GM18526 (cell line): Measurements from ENCODE around the gene GALNT8.

Experiments used
- POLR2A ChIP-seq: IDR thresholded peaks from 3 replicates; pipeline ENCODE4 v1.6.1; 2011; ENCODE audit not compliant: insufficient read length; ENCODE audit errors: extremely low read depth

The GALNT8 gene

GRCh38 chr12:4719821-4720636 is at the start of gene GALNT8:
TSS of gene GALNT8 (plus strand) at chr12:4720400. CDS start at chr12:4720678, 278 bp downstream.
- TF ChIP-seq POLR2A: no peak

DNA sequence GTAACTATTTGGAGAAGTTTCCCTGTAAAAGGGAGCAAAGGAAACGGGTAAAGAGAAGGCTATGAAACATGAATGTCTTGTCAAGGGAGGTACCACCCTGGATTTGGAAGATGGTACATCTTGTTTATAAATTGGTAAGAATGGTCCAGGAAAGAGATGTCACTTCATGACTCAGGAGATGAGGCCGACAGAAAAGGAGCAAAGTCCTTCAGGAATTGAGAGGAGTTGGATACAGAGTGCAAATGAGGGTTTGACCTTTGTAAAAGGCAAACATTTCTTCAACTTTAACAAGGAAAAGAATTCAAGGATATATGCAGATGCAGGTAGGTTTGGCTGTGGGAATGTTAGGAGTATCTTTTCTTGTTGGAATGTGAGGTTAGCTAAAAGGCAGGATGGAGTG is 40.5 kb upstream of the GALNT8 start:
- no peak for TF ChIP-seq POLR2A

GRCh38 chr12:4681732-4682131 is 38.5 kb upstream of the GALNT8 start:
- no peak for TF ChIP-seq POLR2A

GRCh38 chr12:4685317-4685716 is 34.9 kb upstream of the GALNT8 start:
- TF ChIP-seq POLR2A: no peak

DNA sequence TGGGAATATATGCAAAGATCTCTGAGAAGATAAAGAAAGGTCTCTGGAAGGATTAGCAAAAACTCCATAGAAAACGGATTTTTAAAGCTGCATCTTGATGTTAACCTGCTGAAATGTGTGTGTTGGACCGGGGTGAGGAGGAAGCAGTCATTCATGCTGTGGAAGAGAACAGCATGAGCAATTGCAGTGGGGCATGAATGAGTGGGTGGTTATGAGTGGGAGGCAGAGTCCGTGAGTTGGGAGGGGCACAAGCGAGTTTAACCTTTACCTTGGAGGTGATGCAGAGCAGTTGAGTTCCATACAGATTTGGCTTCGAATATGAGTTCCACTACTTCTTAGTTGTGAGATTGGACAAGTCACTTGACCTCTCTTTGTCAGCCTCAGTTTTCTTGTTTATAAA is 29.4 kb upstream of the GALNT8 start:
- TF ChIP-seq POLR2A: no peak

DNA sequence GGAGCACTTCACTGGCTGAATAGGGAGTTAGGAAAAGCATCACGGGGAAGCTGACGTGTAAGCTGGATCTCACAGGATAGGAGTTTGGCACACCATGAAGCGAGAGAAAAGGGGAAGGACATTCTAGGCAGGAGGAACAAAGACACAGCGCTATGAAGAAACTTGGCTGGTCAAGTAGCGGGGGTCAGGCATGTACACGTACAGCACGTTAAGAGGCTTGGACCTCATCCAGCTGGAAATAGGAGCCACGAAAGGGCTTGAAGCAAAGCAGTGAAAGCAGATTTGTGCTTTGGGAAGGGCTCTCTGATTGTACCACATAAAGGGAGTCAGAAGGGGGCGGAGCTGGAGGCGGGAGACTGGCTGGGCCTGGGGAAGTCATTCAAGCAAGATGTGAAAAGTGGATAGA is 19.6 kb upstream of the GALNT8 start:
- no peak for TF ChIP-seq POLR2A

DNA sequence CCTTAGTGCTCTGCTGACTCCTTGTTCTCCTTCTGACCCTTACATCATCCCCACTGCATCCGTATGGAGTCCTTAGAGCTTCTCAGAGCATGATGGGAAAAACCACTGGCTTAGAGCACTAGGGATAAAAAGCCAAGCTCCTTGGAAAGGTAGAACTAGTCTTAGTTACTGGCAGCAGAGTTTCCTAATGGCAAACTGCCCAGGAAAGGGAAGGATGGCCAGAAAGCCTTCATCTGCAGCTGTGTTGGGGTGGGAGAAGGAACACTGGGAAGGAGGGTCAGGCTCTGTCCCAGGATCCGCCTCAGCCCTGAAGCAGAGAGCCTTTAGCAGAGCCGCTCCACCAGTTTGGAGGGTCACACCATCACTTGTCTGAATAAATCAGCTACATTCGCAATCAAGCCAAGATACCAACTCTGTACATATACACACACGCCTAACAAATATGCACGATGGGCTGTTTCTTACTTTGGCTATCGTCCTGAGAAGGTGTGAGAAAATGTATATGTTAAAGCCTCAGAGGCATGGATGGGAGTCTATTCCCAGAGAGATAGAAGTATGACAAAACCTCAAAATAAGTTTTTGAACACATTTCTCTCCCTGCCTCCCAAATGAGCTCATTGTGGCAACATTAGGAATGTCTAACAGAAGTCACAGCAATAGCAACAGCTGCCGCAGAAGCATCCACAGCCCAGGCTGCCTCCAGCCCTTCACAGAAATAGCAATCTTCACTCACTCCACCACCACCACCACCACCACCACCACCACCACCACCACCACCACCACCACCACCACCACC is 18.6 kb upstream of the GALNT8 start:
- no peak for TF ChIP-seq POLR2A

GRCh38 chr12:4703676-4704075 is 16.5 kb upstream of the GALNT8 start:
- TF ChIP-seq POLR2A: no peak

DNA sequence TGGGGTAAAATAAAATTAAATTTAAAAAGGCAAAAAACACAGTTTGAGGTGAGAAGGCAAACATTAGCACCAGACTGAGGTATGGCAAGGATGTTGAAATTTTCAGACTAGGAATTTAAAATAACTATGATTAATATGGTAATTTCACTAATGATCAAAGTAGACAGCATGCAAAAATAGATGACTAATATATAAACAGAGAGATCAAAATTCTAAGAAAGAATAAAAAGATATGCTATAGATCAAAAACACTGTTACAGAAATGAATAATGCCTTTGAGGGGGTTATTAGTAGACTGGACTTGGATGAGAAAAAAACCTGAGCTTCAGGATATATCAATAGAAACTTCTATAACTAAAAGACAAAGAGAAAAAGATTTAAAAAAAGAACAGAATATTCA is 14.4 kb upstream of the GALNT8 start:
- TF ChIP-seq POLR2A: no peak

GRCh38 chr12:4707306-4707705 is 12.9 kb upstream of the GALNT8 start:
- TF ChIP-seq POLR2A: no peak

GRCh38 chr12:4710113-4710512 is 10.1 kb upstream of the GALNT8 start:
- no peak for TF ChIP-seq POLR2A

GRCh38 chr12:4714879-4715278 is 5.3 kb upstream of the GALNT8 start:
- TF ChIP-seq POLR2A: no peak

GRCh38 chr12:4717806-4718205 is 2.4 kb upstream of the GALNT8 start:
- no peak for TF ChIP-seq POLR2A

- no peak for TF ChIP-seq POLR2A
Observed at GRCh38 chr12:4720637-4720995, 416 bp downstream of the GALNT8 start.

DNA sequence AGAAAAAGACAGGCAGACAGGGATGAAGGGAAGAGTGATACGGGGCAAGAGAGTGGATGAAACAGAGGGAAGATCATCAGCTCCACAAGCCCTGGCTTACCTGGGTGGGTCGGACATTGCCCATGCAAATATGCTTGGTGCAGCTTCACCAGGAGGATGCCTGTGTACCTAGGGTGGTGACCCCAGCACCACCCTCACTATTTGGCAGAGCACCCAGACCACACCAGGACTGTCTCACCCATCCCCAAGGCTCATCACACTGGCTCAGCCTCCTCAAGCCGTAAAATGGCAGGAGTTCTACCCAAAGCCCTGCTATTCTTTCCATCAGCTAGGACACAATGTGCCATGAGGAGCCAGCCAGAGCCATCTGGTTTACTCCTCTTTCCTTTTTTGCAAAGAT is 3.0 kb downstream of the GALNT8 start:
- TF ChIP-seq POLR2A: no peak

- TF ChIP-seq POLR2A: no peak
Observed at GRCh38 chr12:4725057-4725456, 4.9 kb downstream of the GALNT8 start.

DNA sequence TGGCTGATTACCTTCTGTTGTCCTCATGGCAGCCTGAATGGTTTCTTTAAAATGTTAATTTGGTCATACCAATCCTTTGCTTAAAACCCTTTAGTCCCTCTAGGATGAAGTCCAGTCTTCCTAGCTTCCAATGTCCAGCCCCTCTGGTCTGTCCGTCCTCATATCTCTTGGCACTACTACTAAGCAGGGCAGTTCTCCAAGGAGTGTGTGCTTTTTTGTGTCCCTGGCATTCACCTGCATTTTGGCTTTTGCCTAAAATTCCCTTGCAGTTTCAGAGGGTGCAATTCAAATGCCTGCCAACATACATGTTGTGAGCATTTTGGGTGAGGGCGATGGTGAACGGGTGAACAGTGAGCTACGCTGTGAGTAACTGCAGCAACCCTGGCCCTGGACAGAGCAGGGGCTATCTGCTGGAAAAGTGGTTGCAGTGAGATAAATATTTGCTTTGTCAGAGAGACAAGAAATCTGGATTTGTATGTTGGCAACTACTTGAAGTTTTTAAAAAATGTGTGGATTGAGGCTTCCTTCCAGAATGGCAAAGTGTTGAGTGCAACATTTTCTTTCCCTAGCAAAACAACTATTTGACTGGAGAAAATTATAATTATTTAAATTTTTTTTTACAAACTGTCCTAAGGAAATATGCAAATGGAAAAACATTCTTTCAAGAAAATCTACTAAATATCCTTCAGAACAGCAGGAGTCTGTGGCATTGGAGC is 14.6 kb downstream of the GALNT8 start:
- no peak for TF ChIP-seq POLR2A

- no peak for TF ChIP-seq POLR2A
Observed at GRCh38 chr12:4736091-4736490, 15.9 kb downstream of the GALNT8 start.
